H1 (cell line): ENCODE data around the gene WASHC4. TPM values are rescaled to one million over a fixed set of nuclear protein-coding genes. Genes with fewer than 3 reads are reported as not detected.

Source experiments
- CTCF ChIA-PET: fragments of 300-600 bp; sonication (Branson Sonifier 250); formaldehyde crosslinking; loops from one replicate; lab custom pipeline; 2021; ENCODE audit not compliant: partially characterized antibody; lab: Charles Lee
- POLR2A ChIA-PET: fragments of 300-600 bp; sonication (Branson Sonifier 250); formaldehyde crosslinking; loops from one replicate; lab custom pipeline; 2021; ENCODE audit warnings: inconsistent platforms; ENCODE audit not compliant: partially characterized antibody; lab: Charles Lee
- DNase-seq, 2 experiments: peaks; one replicate each; pipeline versions ENCODE4 v3.0.0 to v3.0.0-alpha.2; 2010 to 2022; ENCODE audit warnings: low spot score in 2 of 2, low read depth in 1 of 2, mixed read lengths in 1 of 2
- FAIRE-seq: peaks from 2 replicates; lab custom pipeline; 2011; peaks lifted over from hg19 to GRCh38; lab: Jason Lieb, UNC
- H2AFZ ChIP-seq: 2 replicates; pipeline ENCODE4 v1.8.1; 2012; ENCODE audit warnings: low read length, inconsistent platforms
- H2AK5ac ChIP-seq: 2 replicates; pipeline ENCODE4 v1.6.1; 2013; ENCODE audit warnings: low read depth, low read length
- H2BK120ac ChIP-seq: replicated peaks from 2 replicates; pipeline ENCODE3; 2013; ENCODE audit warnings: low read depth, low read length, inconsistent platforms
- H2BK12ac ChIP-seq: 2 replicates; pipeline ENCODE4 v1.6.1; 2013; ENCODE audit warnings: low read depth, low read length
- H2BK15ac ChIP-seq: 2 replicates; pipeline ENCODE4 v1.6.1; 2013; ENCODE audit warnings: low read length
- H2BK20ac ChIP-seq: 2 replicates; pipeline ENCODE4 v1.6.1; 2013; ENCODE audit warnings: low read length
- H2BK5ac ChIP-seq: 2 replicates; pipeline ENCODE4 v1.6.1; 2013; ENCODE audit warnings: low read depth, low read length
- H3K14ac ChIP-seq: 2 replicates; pipeline ENCODE4 v1.6.1; 2013; ENCODE audit warnings: inconsistent platforms; ENCODE audit not compliant: insufficient read length
- H3K18ac ChIP-seq: 2 replicates; pipeline ENCODE4 v1.6.1; 2013; ENCODE audit warnings: low read length; ENCODE audit errors: extremely low read depth
- H3K23ac ChIP-seq: 2 replicates; pipeline ENCODE4 v1.6.1; 2013; ENCODE audit warnings: inconsistent platforms; ENCODE audit not compliant: insufficient read length
- H3K23me2 ChIP-seq: 2 replicates; pipeline ENCODE4 v1.6.1; 2013; ENCODE audit warnings: low read depth, low read length
- H3K27ac ChIP-seq: 2 replicates; pipeline ENCODE4 v1.6.1; 2011; ENCODE audit warnings: low read depth, low read length, inconsistent platforms
- H3K27me3 ChIP-seq, 4 experiments: replicated peaks in 1 of 4; 1 replicate in 1 of 4; 2 replicates in 3 of 4; pipeline versions ENCODE4 v1.6.1 to v1.8.1; 2011 to 2013; ENCODE audit warnings: low read length in 3 of 4, mild to moderate bottlenecking in 3 of 4, inconsistent platforms in 2 of 4, mixed read lengths in 2 of 4, moderate library complexity in 1 of 4; ENCODE audit not compliant: control insufficient read depth in 3 of 4, insufficient read depth in 3 of 4; ENCODE audit errors: extremely low read depth in 1 of 4
- H3K36me3 ChIP-seq, 4 experiments: 2 replicates each; pipeline versions ENCODE4 v1.6.1 to v1.8.1; 2011 to 2013; ENCODE audit warnings: mild to moderate bottlenecking in 4 of 4, low read length in 3 of 4, moderate library complexity in 2 of 4, control low read depth in 1 of 4, inconsistent platforms in 1 of 4; ENCODE audit not compliant: insufficient read depth in 4 of 4, control insufficient read depth in 2 of 4
- H3K4ac ChIP-seq: replicated peaks from 2 replicates; pipeline ENCODE3; 2013; ENCODE audit warnings: low read length, low read depth, mixed read lengths, inconsistent platforms; ENCODE audit not compliant: insufficient read length
- H3K4me1 ChIP-seq, 4 experiments: replicated peaks in 1 of 4; 1 replicate in 1 of 4; 2 replicates in 3 of 4; pipeline versions ENCODE4 v1.6.1 to v1.8.1; 2011 to 2013; ENCODE audit warnings: low read length in 3 of 4, inconsistent platforms in 2 of 4, mixed read lengths in 1 of 4; ENCODE audit not compliant: insufficient read depth in 4 of 4, control insufficient read depth in 3 of 4
- H3K4me2 ChIP-seq, 2 experiments: 2 replicates each; pipeline versions ENCODE4 v1.6.1 to v1.8.1; 2011 to 2013; ENCODE audit warnings: low read depth in 2 of 2, low read length in 2 of 2, control low read depth in 1 of 2, inconsistent platforms in 1 of 2, mild to moderate bottlenecking in 1 of 2; ENCODE audit not compliant: insufficient read depth in 1 of 2
- H3K4me3 ChIP-seq, 4 experiments: fragments of 200-600, 300-600 bp in 1 of 4; sonication (generic), shearing (Covaris generic), sonication (Bioruptor Twin) in 1 of 4; 2 replicates each; pipeline versions ENCODE4 v1.5.1 to v1.8.1; 2011 to 2016; ENCODE audit warnings: low read length in 4 of 4, low read depth in 3 of 4, control low read depth in 2 of 4, inconsistent platforms in 2 of 4, mild to moderate bottlenecking in 2 of 4, mixed read lengths in 1 of 4, moderate library complexity in 1 of 4; ENCODE audit not compliant: insufficient read depth in 2 of 4; ENCODE audit errors: extremely low read depth in 1 of 4
- H3K56ac ChIP-seq: replicated peaks from 2 replicates; pipeline ENCODE3; 2013; ENCODE audit warnings: low read depth, mild to moderate bottlenecking, mixed read lengths, low read length, inconsistent platforms; ENCODE audit not compliant: insufficient read length
- H3K79me1 ChIP-seq: 2 replicates; pipeline ENCODE4 v1.6.1; 2013; ENCODE audit warnings: low read depth, low read length, control low read depth
- H3K79me2 ChIP-seq, 2 experiments: 2 replicates each; pipeline versions ENCODE4 v1.6.1 to v1.8.1; 2012 to 2013; ENCODE audit warnings: low read length in 2 of 2, mild to moderate bottlenecking in 2 of 2, inconsistent platforms in 1 of 2; ENCODE audit not compliant: insufficient read depth in 2 of 2, control insufficient read depth in 1 of 2
- H3K9ac ChIP-seq, 4 experiments: replicated peaks in 1 of 4; 1 replicate in 1 of 4; 2 replicates in 3 of 4; pipeline versions ENCODE4 v1.6.1 to v1.8.1; 2011 to 2013; ENCODE audit warnings: low read depth in 3 of 4, low read length in 3 of 4, control low read depth in 2 of 4, mild to moderate bottlenecking in 2 of 4, moderate library complexity in 2 of 4, inconsistent platforms in 1 of 4; ENCODE audit errors: extremely low read depth in 1 of 4
- H3K9me3 ChIP-seq, 2 experiments: 2 replicates each; pipeline versions ENCODE4 v1.6.1 to v1.8.1; 2012 to 2013; ENCODE audit warnings: mild to moderate bottlenecking in 2 of 2, moderate library complexity in 2 of 2, control low read depth in 1 of 2, inconsistent platforms in 1 of 2, low read depth in 1 of 2, low read length in 1 of 2, mixed read lengths in 1 of 2; ENCODE audit not compliant: insufficient read depth in 2 of 2
- H4K20me1 ChIP-seq, 2 experiments: replicated peaks in 1 of 2; 2 replicates each; pipeline versions ENCODE3 to v1.8.1; 2011 to 2013; ENCODE audit warnings: inconsistent platforms in 2 of 2, low read length in 2 of 2, mild to moderate bottlenecking in 1 of 2; ENCODE audit not compliant: insufficient read depth in 2 of 2, control insufficient read depth in 1 of 2
- H4K5ac ChIP-seq: 2 replicates; pipeline ENCODE4 v1.6.1; 2013; ENCODE audit warnings: low read length, low read depth, mixed read lengths, inconsistent platforms; ENCODE audit not compliant: insufficient read length
- H4K8ac ChIP-seq: 2 replicates; pipeline ENCODE4 v1.8.0; 2013; ENCODE audit warnings: mild to moderate bottlenecking, moderate library complexity, low read length, inconsistent platforms; ENCODE audit not compliant: insufficient read depth; ENCODE audit errors: extremely low read depth
- H4K91ac ChIP-seq: replicated peaks from 2 replicates; pipeline ENCODE3; 2013; ENCODE audit warnings: low read length, mixed read lengths, inconsistent platforms; ENCODE audit not compliant: insufficient read length
- BACH1 ChIP-seq: IDR thresholded peaks from 2 replicates; pipeline ENCODE4 v1.6.1; 2012; ENCODE audit warnings: low read length, improper control_type of control experiment
- CBX5 ChIP-seq: fragments of 300-800, 300-1000 bp; sonication (generic); IDR thresholded peaks from 2 replicates; pipeline ENCODE4 v1.7.1; 2016; ENCODE audit warnings: antibody characterized with exemption, low read length, low read depth
- CTBP2 ChIP-seq: IDR thresholded peaks from 2 replicates; pipeline ENCODE4 v1.7.0; 2011; ENCODE audit warnings: borderline replicate concordance, mild to moderate bottlenecking, moderate library complexity, mixed read lengths, low read length; ENCODE audit not compliant: insufficient read depth, insufficient read length
- EP300 ChIP-seq, 2 experiments: IDR thresholded peaks; 1 replicate in 1 of 2; 2 replicates in 1 of 2; pipeline ENCODE4 v1.6.1; 2011 to 2012; ENCODE audit warnings: low read depth in 2 of 2, low read length in 2 of 2, mild to moderate bottlenecking in 2 of 2, borderline replicate concordance in 1 of 2, inconsistent platforms in 1 of 2, moderate library complexity in 1 of 2
- HDAC2 ChIP-seq, 2 experiments: fragments of 300-600 bp in 1 of 2; sonication (generic) in 1 of 2; IDR thresholded peaks; 2 replicates each; pipeline ENCODE4 v1.6.1; 2011 to 2012; ENCODE audit warnings: low read depth in 2 of 2, low read length in 2 of 2, mild to moderate bottlenecking in 2 of 2, moderate library complexity in 2 of 2, borderline replicate concordance in 1 of 2, inconsistent platforms in 1 of 2
- PHF8 ChIP-seq: fragments of 200-600 bp; sonication (generic); conservative IDR thresholded peaks from 2 replicates; pipeline ENCODE4 v1.7.1; 2012; ENCODE audit warnings: low read depth, mild to moderate bottlenecking, inconsistent platforms, low read length, moderate library complexity
- POU5F1 ChIP-seq: IDR thresholded peaks from 2 replicates; pipeline ENCODE4 v1.6.1; 2011; ENCODE audit warnings: low read depth, mild to moderate bottlenecking, low read length, moderate library complexity
- YY1 ChIP-seq: IDR thresholded peaks from 2 replicates; pipeline ENCODE4 v1.6.1; 2011; ENCODE audit warnings: low read depth, mild to moderate bottlenecking, low read length
- WGBS, 2 experiments: shearing (Covaris generic) in 1 of 2; methylation state at CpG; one replicate each; pipeline versions ENCODE4 v1.1.6 to v1.1.7; 2013 to 2015; ENCODE audit warnings: low lambda C conversion rate in 2 of 2, mixed read lengths in 2 of 2, inconsistent platforms in 1 of 2, low coverage in 1 of 2, missing lambda C conversion rate in 1 of 2; ENCODE audit not compliant: insufficient replicate concordance in 2 of 2, insufficient coverage in 1 of 2, insufficient read length in 1 of 2; ENCODE audit errors: extremely low coverage in 1 of 2, missing lambda C conversion rate in 1 of 2; 5-methylcytosine and 5-hydroxymethylcytosine counted together
- polyA plus RNA-seq, 7 experiments: library from polyadenylated mRNA; depleted of rRNA in 3 of 7; stranded (reverse) in 5 of 7; unstranded in 2 of 7; fragments of >200 nt in 5 of 7; fragments of 200-250 nt in 2 of 7; gene quantifications; 1 replicate in 5 of 7; 2 replicates in 1 of 7; 4 replicates in 1 of 7; pipeline versions ENCODE4 v1.2.1 to v1.2.3, GENCODE V29; 2011 to 2013; ENCODE audit warnings: missing spikeins in 2 of 7, mixed read lengths in 2 of 7
- total RNA-seq: library from RNA; stranded (reverse); fragmentation: NEBNext Ultra II Directional; extraction: Animal tissue kit (Norgen Biotek cat#: 25700); gene quantifications from 2 replicates; pipeline ENCODE4 v1.2.1, GENCODE V29; 2021
- TF ChIP-seq, protein P1 (sequence below): IDR thresholded peaks from 2 replicates; pipeline ENCODE4 v1.6.1; 2011; ENCODE audit warnings: low read depth, mild to moderate bottlenecking, low read length; ENCODE audit not compliant: insufficient read depth
- TF ChIP-seq, protein P2 (sequence below): IDR thresholded peaks from 2 replicates; pipeline ENCODE4 v1.6.1; 2012; ENCODE audit warnings: inconsistent platforms

Gene WASHC4
- total and polyA plus RNA-seq, 2 of the 8 experiments (the other 6 are each of a cell fraction or from before 2014, with no cell fraction given) = 13.0 to 38.5 TPM

DNA sequence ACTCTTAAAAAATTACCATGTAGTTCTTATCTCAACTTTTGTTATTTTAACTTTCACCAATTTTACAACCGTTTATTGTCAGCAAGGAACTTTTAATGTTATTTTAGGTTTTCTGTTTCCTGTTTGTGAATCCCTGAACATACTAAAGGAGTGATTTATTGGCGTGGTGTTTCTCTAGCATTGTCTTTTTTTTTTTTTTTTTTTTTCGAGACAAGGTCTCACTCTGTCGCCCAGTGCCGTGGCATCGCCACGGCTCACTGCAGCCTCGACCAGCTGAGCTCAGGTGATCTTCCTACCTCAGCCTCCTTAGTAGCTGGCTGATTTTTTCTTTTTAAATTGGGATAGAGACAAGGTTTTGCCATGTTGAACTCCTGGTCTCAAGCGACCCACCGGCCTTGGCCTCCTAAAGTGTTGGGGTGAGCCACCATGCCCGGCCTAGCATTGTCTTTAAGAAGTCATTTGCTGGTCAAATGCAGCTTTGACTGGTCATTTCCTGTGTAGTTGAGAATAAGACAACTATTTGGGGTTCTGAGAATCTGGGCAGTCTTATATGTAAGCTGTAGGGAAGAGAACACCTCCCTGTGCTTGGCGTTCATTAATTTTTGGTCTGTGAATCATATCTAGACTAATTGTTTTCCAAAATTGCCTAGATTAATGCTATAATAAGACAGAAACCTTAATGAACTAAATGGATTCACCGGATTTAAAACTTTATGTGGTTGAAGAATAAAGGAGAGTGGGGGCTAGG lies 2.1 kb downstream of the WASHC4 start:
- H2AFZ ChIP-seq = no peak overlapping the region
- H4K8ac ChIP-seq = no peak overlapping the region
- H3K4me1 ChIP-seq = peaks cover 0 to 4% (median 2%) of the 10 kb centered on the region in 4 experiments; a peak in 4 of 7 replicates
- H3K23ac ChIP-seq = no peak overlapping the region
- H4K5ac ChIP-seq = no peak overlapping the region
- H4K20me1 ChIP-seq = peaks cover 0 to 2% of the 10 kb centered on the region in 2 experiments
- H4K91ac ChIP-seq = no peak overlapping the region
- H3K56ac ChIP-seq = no peak overlapping the region
- peaks cover 3% of the 10 kb centered on the region for H3K23me2 ChIP-seq
- no peak overlapping the region for H3K9ac ChIP-seq
- no peak overlapping the region for H3K14ac ChIP-seq
- 67% methylated on average over 8 of the region's 13 CpGs; no CpG with 5 or more reads in 1 of the 2 experiments for WGBS, 2 experiments
- no peak for DNase-seq
- peak overlapping the region; percentile 1 to 84 (median 14); a peak in 4 of 8 replicates for H3K4me3 ChIP-seq
- no peak overlapping the region for H2BK5ac ChIP-seq
- no peak overlapping the region for H2BK120ac ChIP-seq
- no peak overlapping the region for H2BK15ac ChIP-seq
- H3K9me3 ChIP-seq = peaks cover 0 to 3% of the 10 kb centered on the region in 2 experiments; a peak in 1 of 4 replicates
- no peak overlapping the region for H2AK5ac ChIP-seq
- H2BK12ac ChIP-seq = no peak overlapping the region
- no peak overlapping the region for H2BK20ac ChIP-seq
- H3K27ac ChIP-seq = no peak overlapping the region
- ChIA-PET CTCF (no interaction called here), POLR2A (interaction anchor here (0.6 to 3.0 kb wide), 3 partner anchors 12 to 1647 kb away, joined by 3 to 31 read pairs (median 4); no protein-coding TSS in a partner anchor)
- no peak overlapping the region for H3K18ac ChIP-seq
- no peaks in the 10 kb centered on the region for H3K79me1 ChIP-seq
- H3K79me2 ChIP-seq = peaks cover 8 to 63% of the 10 kb centered on the region in 2 experiments; a peak in 3 of 4 replicates
- no peak for FAIRE-seq
- peak overlapping the region; percentile 82 to 99 for H3K4me2 ChIP-seq
- no peak overlapping the region for H3K4ac ChIP-seq
- no peaks in the 10 kb centered on the region for H3K27me3 ChIP-seq
- peaks cover 0 to 23% (median 4%) of the 10 kb centered on the region in 4 experiments; a peak in 3 of 8 replicates for H3K36me3 ChIP-seq
- TF ChIP-seq YY1 (no peak), HDAC2 (IDR thresholded peaks at IDR 0.05; ENCODE audit: borderline replicate concordance in 1 of 2, low read depth in 2 of 2, low read length in 2 of 2) (no peak), CTBP2 (no peak), EP300 (IDR thresholded peaks at IDR 0.05; ENCODE audit: borderline replicate concordance in 1 of 2, low read depth in 2 of 2, low read length in 2 of 2) (no peak), BACH1 (no peak), POU5F1 (no peak), PHF8 (no peak), CBX5 (no peak)
- TF ChIP-seq, protein P1, sequence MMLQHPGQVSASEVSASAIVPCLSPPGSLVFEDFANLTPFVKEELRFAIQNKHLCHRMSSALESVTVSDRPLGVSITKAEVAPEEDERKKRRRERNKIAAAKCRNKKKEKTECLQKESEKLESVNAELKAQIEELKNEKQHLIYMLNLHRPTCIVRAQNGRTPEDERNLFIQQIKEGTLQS = no peak
- TF ChIP-seq, protein P2, sequence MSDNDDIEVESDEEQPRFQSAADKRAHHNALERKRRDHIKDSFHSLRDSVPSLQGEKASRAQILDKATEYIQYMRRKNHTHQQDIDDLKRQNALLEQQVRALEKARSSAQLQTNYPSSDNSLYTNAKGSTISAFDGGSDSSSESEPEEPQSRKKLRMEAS = no peak
